A549 (cell line): Measurements from ENCODE around the gene TIGD1. TPM values are rescaled to one million over a fixed set of nuclear protein-coding genes. Genes with fewer than 3 reads are reported as not detected.

Experiments used
- ATAC-seq, 2 experiments: fragments of 200-7000 bp in 1 of 2; fragments of >200 bp in 1 of 2; cut with Nextera tagmentation in 1 of 2; cut with Tn5 transposase in 1 of 2; 3 replicates each; pipeline versions ENCODE4 v1.8.0 to v1.9.1; 2018 to 2020; ENCODE audit warnings: mild to moderate bottlenecking in 1 of 2, moderate library complexity in 1 of 2
- CTCF ChIA-PET: fragments of 300-600 bp; sonication (Branson Sonifier 250); formaldehyde crosslinking; extraction: SDS; loops from one replicate; lab custom pipeline; 2021; ENCODE audit warnings: antibody characterized with exemption, inconsistent platforms; lab: Yijun Ruan, JAX
- POLR2A ChIA-PET: fragments of 350-600 bp; formaldehyde crosslinking; extraction: SDS; loops from one replicate; lab custom pipeline; 2021; ENCODE audit warnings: antibody characterized with exemption, inconsistent platforms; lab: Yijun Ruan, JAX
- DNase-seq, 2 experiments: peaks; one replicate each; pipeline versions ENCODE4 v3.0.0 to v3.0.0-alpha.2; 2011 to 2016; ENCODE audit warnings: low read depth in 1 of 2, low spot score in 1 of 2
- FAIRE-seq: peaks from 2 replicates; lab custom pipeline; 2011; peaks lifted over from hg19 to GRCh38; lab: Jason Lieb, UNC
- H3K27ac ChIP-seq, 2 experiments: fragments of >200 bp; sonication (Bioruptor Twin); formaldehyde crosslinking; 3 replicates each; pipeline ENCODE4 v1.5.1; 2016 to 2017
- H3K4me1 ChIP-seq: fragments of >200 bp; sonication (Bioruptor Twin); formaldehyde crosslinking; 3 replicates; pipeline ENCODE4 v1.6.1; 2016
- H3K4me2 ChIP-seq: fragments of >200 bp; sonication (Bioruptor Twin); formaldehyde crosslinking; 3 replicates; pipeline ENCODE4 v1.6.1; 2016
- H3K4me3 ChIP-seq: fragments of >200 bp; sonication (Bioruptor Twin); formaldehyde crosslinking; 3 replicates; pipeline ENCODE4 v1.5.1; 2016
- H3K9me3 ChIP-seq: fragments of >200 bp; sonication (Bioruptor Twin); formaldehyde crosslinking; 3 replicates; pipeline ENCODE4 v1.6.1; 2016
- BCL3 ChIP-seq: fragments of >200 bp; sonication (Bioruptor Twin); formaldehyde crosslinking; IDR thresholded peaks from 3 replicates; pipeline ENCODE4 v1.6.1; 2016
- BHLHE40 ChIP-seq: IDR thresholded peaks from 2 replicates; pipeline ENCODE4 v1.6.1; 2012; ENCODE audit warnings: low read depth, low read length, inconsistent platforms
- CBX2 ChIP-seq: fragments of 200-600 bp; sonication (generic); IDR thresholded peaks from 2 replicates; pipeline ENCODE4 v1.6.1; 2016; ENCODE audit warnings: low read depth, mild to moderate bottlenecking, borderline replicate concordance
- CHD2 ChIP-seq: fragments of 150-350 bp; IDR thresholded peaks from 2 replicates; pipeline ENCODE4 v1.6.1; 2014; ENCODE audit warnings: low read length; ENCODE audit not compliant: partially characterized antibody
- EHF ChIP-seq: fragments of 250-450 bp; sonication (Bioruptor Pico); IDR thresholded peaks from 2 replicates; pipeline ENCODE4 v1.5.0; 2020; ENCODE audit warnings: mild to moderate bottlenecking
- EHMT2 ChIP-seq: fragments of 200-600 bp; sonication (generic); IDR thresholded peaks from 2 replicates; pipeline ENCODE4 v1.6.1; 2016; ENCODE audit warnings: antibody characterized with exemption, low read depth, mild to moderate bottlenecking, moderate library complexity
- EP300 ChIP-seq, 2 experiments: fragments of >200 bp; sonication (Bioruptor Twin); formaldehyde crosslinking; IDR thresholded peaks; 2 replicates in 1 of 2; 3 replicates in 1 of 2; pipeline ENCODE4 v1.6.1; 2016 to 2017
- ESRRA ChIP-seq: fragments of 150-350 bp; IDR thresholded peaks from 2 replicates; pipeline ENCODE4 v1.6.1; 2014; ENCODE audit warnings: mild to moderate bottlenecking, low read length, borderline replicate concordance
- FOSB ChIP-seq: fragments of 250-450 bp; sonication (Bioruptor Pico); IDR thresholded peaks from 2 replicates; pipeline ENCODE4 v1.5.0; 2020; ENCODE audit warnings: mild to moderate bottlenecking, moderate library complexity
- FOXS1 ChIP-seq: fragments of 250-450 bp; sonication (Bioruptor Pico); IDR thresholded peaks from 2 replicates; pipeline ENCODE4 v1.5.0; 2020; ENCODE audit warnings: mild to moderate bottlenecking, moderate library complexity
- GATA3 ChIP-seq: IDR thresholded peaks from 2 replicates; pipeline ENCODE4 v1.6.1; 2012; ENCODE audit warnings: borderline replicate concordance
- HDAC2 ChIP-seq: fragments of 200-600 bp; sonication (generic); IDR thresholded peaks from 2 replicates; pipeline ENCODE4 v1.6.1; 2016
- HMGXB4 ChIP-seq: fragments of 250-450 bp; sonication (Bioruptor Pico); IDR thresholded peaks from 2 replicates; pipeline ENCODE4 v1.5.0; 2021; ENCODE audit warnings: mild to moderate bottlenecking, moderate library complexity, borderline replicate concordance
- HOXB5 ChIP-seq: fragments of 250-450 bp; sonication (Bioruptor Pico); IDR thresholded peaks from 2 replicates; pipeline ENCODE4 v1.5.0; 2020; ENCODE audit warnings: mild to moderate bottlenecking, moderate library complexity
- JUNB ChIP-seq: fragments of >200 bp; sonication (Bioruptor Twin); formaldehyde crosslinking; IDR thresholded peaks from 2 replicates; pipeline ENCODE4 v1.6.1; 2016
- KDM1A ChIP-seq: fragments of 200-600 bp; sonication (generic); IDR thresholded peaks from 2 replicates; pipeline ENCODE4 v1.6.1; 2016; ENCODE audit warnings: low read depth, mild to moderate bottlenecking
- MYC ChIP-seq: IDR thresholded peaks from 2 replicates; pipeline ENCODE4 v1.6.1; 2012; ENCODE audit warnings: mild to moderate bottlenecking, inconsistent platforms, low read length, improper control_type of control experiment, borderline replicate concordance
- POLR2AphosphoS2 ChIP-seq: conservative IDR thresholded peaks from 2 replicates; pipeline ENCODE4 v1.6.1; 2012; ENCODE audit warnings: low read length, improper control_type of control experiment, inconsistent platforms
- RARB ChIP-seq: fragments of 250-450 bp; sonication (Bioruptor Pico); IDR thresholded peaks from 2 replicates; pipeline ENCODE4 v1.8.0; 2021; ENCODE audit warnings: mild to moderate bottlenecking, moderate library complexity
- RCOR1 ChIP-seq: fragments of 150-350 bp; IDR thresholded peaks from 2 replicates; pipeline ENCODE4 v1.6.1; 2014; ENCODE audit warnings: antibody characterized with exemption, low read length, low read depth
- REST ChIP-seq: fragments of 200-600 bp; sonication (generic); IDR thresholded peaks from 2 replicates; pipeline ENCODE4 v1.6.1; 2016; ENCODE audit warnings: antibody characterized with exemption, mild to moderate bottlenecking, moderate library complexity
- SREBF2 ChIP-seq: fragments of 450-650 bp; IDR thresholded peaks from 2 replicates; pipeline ENCODE4 v1.6.1; 2014; ENCODE audit warnings: mild to moderate bottlenecking, moderate library complexity
- USF2 ChIP-seq: fragments of 450-650 bp; IDR thresholded peaks from 2 replicates; pipeline ENCODE4 v1.6.1; 2014; ENCODE audit warnings: antibody characterized with exemption
- ZC3H11A ChIP-seq: fragments of 450-650 bp; IDR thresholded peaks from 2 replicates; pipeline ENCODE4 v1.6.1; 2014; ENCODE audit warnings: antibody characterized with exemption, mild to moderate bottlenecking
- ZFP36 ChIP-seq: fragments of 450-650 bp; IDR thresholded peaks from 2 replicates; pipeline ENCODE4 v1.6.1; 2014; ENCODE audit warnings: borderline replicate concordance; ENCODE audit not compliant: partially characterized antibody
- ZNF302 ChIP-seq: fragments of 250-450 bp; sonication (Bioruptor Pico); IDR thresholded peaks from 2 replicates; pipeline ENCODE4 v1.9.0; 2021; ENCODE audit warnings: inconsistent platforms, mild to moderate bottlenecking, moderate library complexity
- WGBS: methylation state at CpG from one replicate; pipeline ENCODE4 v1.1.6; 2017; ENCODE audit errors: missing lambda C conversion rate; 5-methylcytosine and 5-hydroxymethylcytosine counted together
- polyA plus RNA-seq, 4 experiments: library from polyadenylated mRNA; depleted of rRNA in 3 of 4; stranded (reverse); fragments of >200 nt; fragmentation: RNase III in 1 of 4; extraction: RNeasy Plus Mini Kit Qiagen cat#74134 plus additional on column Dnase treatment in 1 of 4; gene quantifications; 2 replicates in 3 of 4; 3 replicates in 1 of 4; pipeline ENCODE4 v1.2.3, GENCODE V29; 2011 to 2017

TIGD1 gene
- polyA plus RNA-seq, 2 of the 4 experiments (the other 2 are of a cell fraction) = 5.7 to 10.5 TPM

- no peaks in the 10 kb centered on the region for H3K9me3 ChIP-seq
- no peak overlapping the region for H3K4me3 ChIP-seq
- H3K4me1 ChIP-seq = no peaks in the 10 kb centered on the region
- ChIA-PET POLR2A (no interaction called here), CTCF (interaction anchor here (1.0 to 4.9 kb wide), 2 partner anchors 10 to 626 kb away, joined by 3 to 37 read pairs; no protein-coding TSS in a partner anchor)
- H3K4me2 ChIP-seq = no peak overlapping the region
- WGBS = 88% methylated on average over 9 of the region's 9 CpGs
- FAIRE-seq = no peak
- no peak for ATAC-seq
- no peak for DNase-seq
- no peak for TF ChIP-seq SREBF2
- no peak for TF ChIP-seq MYC
- TF ChIP-seq HOXB5 (CRISPR knock-in tag) = no peak
- no peak for TF ChIP-seq ESRRA
- TF ChIP-seq FOSB (CRISPR knock-in tag) = no peak
- TF ChIP-seq FOXS1 = no peak
- TF ChIP-seq REST = no peak
- no peak for TF ChIP-seq CHD2
- no peak for TF ChIP-seq EP300 (IDR thresholded peaks at IDR 0.05)
- TF ChIP-seq RARB (CRISPR knock-in tag) = no peak
- H3K27ac ChIP-seq = no peak overlapping the region
Measured at GRCh38 chr2:232532419-232532818, 17.9 kb downstream of the TIGD1 start.

- TF ChIP-seq RCOR1 (no peak), ZFP36 (peak; percentile 42), FOXS1 (no peak)
- TF ChIP-seq, all 56 proteins: peak for 1
- Histone ChIP-seq H3K9me3 (no peaks in the 10 kb centered on the region), H3K4me1 (0 out of 3 replicates have a peak, but pooled peaks cover under 1% of the 10 kb centered on the region), H3K4me2 (no peak overlapping the region), H3K4me3 (no peak overlapping the region), H3K27ac (no peak overlapping the region)
- WGBS = 55% methylated on average over 8 of the region's 9 CpGs
- DNase-seq (no peak), ATAC-seq (no peak), FAIRE-seq (no peak)
- POLR2A ChIA-PET = no interaction called here
- CTCF ChIA-PET = interaction anchor here (1.3 to 4.9 kb wide), 3 partner anchors 8 to 84 kb away, joined by 4 to 37 read pairs (median 4); no protein-coding TSS in a partner anchor
Measured at GRCh38 chr2:232530626-232531260, 19.6 kb downstream of the TIGD1 start.

- Histone ChIP-seq H3K9me3 (no peaks in the 10 kb centered on the region), H3K4me2 (no peak overlapping the region), H3K27ac (no peak overlapping the region), H3K4me1 (0 out of 3 replicates have a peak, but pooled peaks cover 3% of the 10 kb centered on the region), H3K4me3 (no peak overlapping the region)
- POLR2A ChIA-PET = no interaction called here
- DNase-seq (no peak), ATAC-seq (no peak), FAIRE-seq (no peak)
- CTCF ChIA-PET = interaction anchor here (0.6 to 4.9 kb wide), 3 partner anchors 7 to 83 kb away, joined by 3 to 37 read pairs (median 4); no protein-coding TSS in a partner anchor
- 70% methylated on average over 16 of the region's 17 CpGs for WGBS
- TF ChIP-seq POLR2AphosphoS2 = no peak
- no peak for TF ChIP-seq HMGXB4
- no peak for TF ChIP-seq KDM1A
- no peak for TF ChIP-seq EHF (CRISPR knock-in tag)
- TF ChIP-seq BHLHE40 = no peak
- no peak for TF ChIP-seq HDAC2
- no peak for TF ChIP-seq USF2
- no peak for TF ChIP-seq ZNF302
- TF ChIP-seq CBX2 = no peak
- TF ChIP-seq GATA3 = no peak
- no peak for TF ChIP-seq MYC
- no peak for TF ChIP-seq JUNB
- TF ChIP-seq BCL3 = no peak
- TF ChIP-seq ZC3H11A = no peak
- TF ChIP-seq EHMT2 = no peak
Measured at GRCh38 chr2:232529806-232530547, 20.4 kb downstream of the TIGD1 start.
